Hindlimb muscle (tissue), 1 donor: Measurements from ENCODE around the gene LINGO1. TPM values are rescaled to one million over a fixed set of nuclear protein-coding genes. Genes with fewer than 3 reads are reported as not detected.

ENCODE experiments used
- DNase-seq: peaks from one replicate; pipeline ENCODE4 v3.0.0-alpha.2; 2013
- polyA plus RNA-seq: library from polyadenylated mRNA; unstranded; fragments of 120-200 nt; gene quantifications from one replicate; pipeline ENCODE4 v1.2.1, GENCODE V29; 2013; ENCODE audit not compliant: insufficient read length

The LINGO1 gene
- polyA plus RNA-seq, 1 donor, result 11.1 TPM

- DNase-seq, result no peak
Measured at GRCh38 chr15:77568014-77568972, 64.4 kb downstream of the LINGO1 start.

GRCh38 chr15:77567202-77567601 is 65.5 kb downstream of the LINGO1 start:
- no peak for DNase-seq

- no peak for DNase-seq
Measured at GRCh38 chr15:77566092-77566491, 66.6 kb downstream of the LINGO1 start.

GRCh38 chr15:77565378-77565915 is 67.3 kb downstream of the LINGO1 start:
- no peak for DNase-seq

GRCh38 chr15:77564938-77565337 is 67.8 kb downstream of the LINGO1 start:
- no peak for DNase-seq

GRCh38 chr15:77564341-77564740 is 68.4 kb downstream of the LINGO1 start:
- DNase-seq, result no peak

GRCh38 chr15:77563623-77564156 is 69.0 kb downstream of the LINGO1 start:
- DNase-seq, result no peak

Other genes starting within 250 kb of the LINGO1 start
- gene PEAK1, start 212.8 kb downstream of the LINGO1 start, polyA plus RNA-seq, result 39.8 TPM
- 51.4 TPM for gene HMG20A, start 212.0 kb downstream of the LINGO1 start, polyA plus RNA-seq